MCF 10A (cell line): Measurements from ENCODE around the gene ADAT2. TPM values are rescaled to one million over a fixed set of nuclear protein-coding genes. Genes with fewer than 3 reads are reported as not detected.
A peak's percentile ranks its signal among the peaks of the same experiment; 100 is the strongest.

Experiments
- BruUV-seq: library from RNA; stranded (reverse); fragments of 400-500 nt; replicated peaks from 2 replicates; lab custom pipeline; 2021; lab: Mats Ljungman, UMichigan
- CTCF ChIA-PET: fragments of 300-600 bp; sonication (Branson Sonifier 250); formaldehyde crosslinking; extraction: SDS; loops from one replicate; lab custom pipeline; 2021; ENCODE audit warnings: antibody characterized with exemption, inconsistent platforms; lab: Yijun Ruan, JAX
- POLR2A ChIA-PET: fragments of 300-600, 350-650 bp; sonication (Branson Sonifier 250); formaldehyde crosslinking; extraction: SDS; loops from one replicate; lab custom pipeline; 2020; ENCODE audit warnings: antibody characterized with exemption, inconsistent platforms; lab: Yijun Ruan, JAX
- DNase-seq: peaks from one replicate; pipeline ENCODE4 v3.0.0-alpha.2; 2018; ENCODE audit not compliant: unreplicated experiment
- H3K27ac Mint-ChIP-seq: one replicate; pipeline ENCODE4 v1.8.0; 2022; ENCODE audit warnings: mild to moderate bottlenecking, low read depth, mixed read lengths; ENCODE audit not compliant: unreplicated experiment
- H3K27me3 Mint-ChIP-seq: one replicate; pipeline ENCODE4 v1.8.0; 2022; ENCODE audit warnings: mixed read lengths; ENCODE audit not compliant: insufficient read depth, unreplicated experiment
- H3K36me3 Mint-ChIP-seq: one replicate; pipeline ENCODE4 v1.8.0; 2022; ENCODE audit warnings: mild to moderate bottlenecking, moderate library complexity, mixed read lengths; ENCODE audit not compliant: insufficient read depth, unreplicated experiment
- H3K4me1 Mint-ChIP-seq: one replicate; pipeline ENCODE4 v1.8.0; 2022; ENCODE audit warnings: mixed read lengths; ENCODE audit not compliant: insufficient read depth, unreplicated experiment
- H3K4me3 Mint-ChIP-seq: one replicate; pipeline ENCODE4 v1.8.0; 2022; ENCODE audit warnings: mild to moderate bottlenecking, moderate library complexity, mixed read lengths; ENCODE audit not compliant: unreplicated experiment
- H3K9me3 Mint-ChIP-seq: one replicate; pipeline ENCODE4 v1.8.0; 2022; ENCODE audit warnings: mixed read lengths; ENCODE audit not compliant: unreplicated experiment
- intact Hi-C: fragments of 100-400 bp; cut with micrococcal nuclease; formaldehyde crosslinking; loops from 2 replicates; pipeline ENCODE4 v1.14.1; 2022
- total RNA-seq: library from RNA; stranded (reverse); gene quantifications from 2 replicates; pipeline ENCODE4 v1.2.3, GENCODE V29; 2022
- TF ChIP-seq, protein P1 (sequence below): fragments of 200-600 bp; IDR thresholded peaks from one replicate; pipeline ENCODE4 v1.8.0; 2022; ENCODE audit warnings: antibody characterized with exemption, mild to moderate bottlenecking; ENCODE audit not compliant: unreplicated experiment

Gene ADAT2
- total RNA-seq, 1 experiment from 2014 or later: 27.7 TPM

DNA sequence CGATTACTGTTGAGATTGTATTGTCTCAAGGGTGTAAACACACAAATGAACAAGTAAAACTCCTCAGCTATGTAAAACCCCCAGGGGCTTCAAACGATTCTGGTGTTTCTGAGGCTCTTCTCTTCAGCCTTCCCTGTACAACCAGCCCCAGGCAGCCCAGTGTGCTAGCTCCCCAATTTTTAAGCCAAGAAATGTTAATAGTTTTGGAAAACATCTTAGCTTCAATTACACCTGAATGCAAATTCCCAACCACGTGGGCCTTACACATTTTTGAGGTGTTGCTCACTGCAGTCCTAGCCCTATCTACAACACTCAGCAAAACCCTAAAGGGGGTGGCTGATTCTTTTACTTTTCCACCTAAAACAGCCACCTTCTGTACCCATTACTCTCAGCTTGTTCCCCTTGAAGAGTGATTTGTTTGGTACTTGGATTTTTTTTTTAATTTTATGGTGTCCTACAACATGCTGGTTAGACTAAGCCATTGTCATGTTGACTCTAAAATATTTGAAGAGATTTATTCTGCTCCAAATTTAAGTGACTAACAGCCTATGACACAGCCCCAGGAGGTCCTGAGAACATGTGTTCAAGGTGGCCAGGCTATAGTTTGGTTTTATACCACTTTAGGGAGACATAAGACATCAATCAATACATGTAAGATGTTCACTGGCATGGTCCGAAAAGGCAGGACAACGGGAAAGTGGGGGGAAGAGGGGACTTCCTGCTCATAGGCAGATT is 48.7 kb downstream of the ADAT2 start:
- intact Hi-C loops: no loop called here
- BruUV-seq: no TSS peak
- H3K27me3 Mint-ChIP-seq: no peaks in the 10 kb centered on the region
- DNase-seq: no peak
- POLR2A ChIA-PET: interaction anchor here (0.9 to 9.6 kb wide), 15 partner anchors 9 to 458 kb away, joined by 3 to 402 read pairs (median 6); partner anchors contain the start of genes ADAT2, AIG1, HIVEP2 and PEX3
- TF ChIP-seq, protein P1, sequence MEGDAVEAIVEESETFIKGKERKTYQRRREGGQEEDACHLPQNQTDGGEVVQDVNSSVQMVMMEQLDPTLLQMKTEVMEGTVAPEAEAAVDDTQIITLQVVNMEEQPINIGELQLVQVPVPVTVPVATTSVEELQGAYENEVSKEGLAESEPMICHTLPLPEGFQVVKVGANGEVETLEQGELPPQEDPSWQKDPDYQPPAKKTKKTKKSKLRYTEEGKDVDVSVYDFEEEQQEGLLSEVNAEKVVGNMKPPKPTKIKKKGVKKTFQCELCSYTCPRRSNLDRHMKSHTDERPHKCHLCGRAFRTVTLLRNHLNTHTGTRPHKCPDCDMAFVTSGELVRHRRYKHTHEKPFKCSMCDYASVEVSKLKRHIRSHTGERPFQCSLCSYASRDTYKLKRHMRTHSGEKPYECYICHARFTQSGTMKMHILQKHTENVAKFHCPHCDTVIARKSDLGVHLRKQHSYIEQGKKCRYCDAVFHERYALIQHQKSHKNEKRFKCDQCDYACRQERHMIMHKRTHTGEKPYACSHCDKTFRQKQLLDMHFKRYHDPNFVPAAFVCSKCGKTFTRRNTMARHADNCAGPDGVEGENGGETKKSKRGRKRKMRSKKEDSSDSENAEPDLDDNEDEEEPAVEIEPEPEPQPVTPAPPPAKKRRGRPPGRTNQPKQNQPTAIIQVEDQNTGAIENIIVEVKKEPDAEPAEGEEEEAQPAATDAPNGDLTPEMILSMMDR: no peak
- no peak overlapping the region for H3K4me3 Mint-ChIP-seq
- CTCF ChIA-PET: interaction anchor here (0.6 to 2.3 kb wide), 9 partner anchors 21 to 709 kb away, joined by 3 to 8 read pairs (median 4); no protein-coding TSS in a partner anchor
- H3K4me1 Mint-ChIP-seq: peaks cover 67% of the 10 kb centered on the region
- no peaks in the 10 kb centered on the region for H3K36me3 Mint-ChIP-seq
- H3K9me3 Mint-ChIP-seq: no peaks in the 10 kb centered on the region
- H3K27ac Mint-ChIP-seq: peak overlapping the region; percentile 92

DNA sequence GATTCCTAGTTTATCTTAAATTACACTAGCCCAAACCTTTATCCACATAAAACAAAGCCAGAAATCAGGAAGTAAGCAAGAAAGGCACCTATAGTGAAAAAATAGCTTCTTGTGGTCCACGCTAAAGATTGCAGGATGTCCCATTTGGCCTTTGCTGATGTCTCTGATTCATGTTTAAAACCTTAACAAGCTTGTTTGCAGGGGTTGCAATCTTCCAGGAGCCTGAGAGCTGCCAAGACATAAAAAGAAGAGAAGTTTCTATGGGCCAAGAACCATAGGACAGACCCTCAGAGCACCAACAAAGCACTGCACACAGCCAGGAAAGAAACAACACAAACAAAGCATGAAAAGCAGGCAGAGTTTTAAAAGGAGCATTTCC is 49.4 kb downstream of the ADAT2 start:
- peak overlapping the region; percentile 92 for H3K27ac Mint-ChIP-seq
- H3K4me3 Mint-ChIP-seq: peak overlapping the region; percentile 31
- CTCF ChIA-PET: interaction anchor here (0.6 to 2.3 kb wide), 9 partner anchors 10 to 709 kb away, joined by 3 to 8 read pairs (median 5); no protein-coding TSS in a partner anchor
- peaks cover 72% of the 10 kb centered on the region for H3K4me1 Mint-ChIP-seq
- POLR2A ChIA-PET: interaction anchor here (0.5 to 9.6 kb wide), 21 partner anchors 10 to 516 kb away, joined by 3 to 402 read pairs (median 4); partner anchors contain the start of genes ADAT2, AIG1, HIVEP2 and PEX3
- H3K9me3 Mint-ChIP-seq: no peaks in the 10 kb centered on the region
- H3K36me3 Mint-ChIP-seq: no peaks in the 10 kb centered on the region
- TF ChIP-seq, protein P1: no peak
- DNase-seq: no peak
- BruUV-seq: no TSS peak
- H3K27me3 Mint-ChIP-seq: no peaks in the 10 kb centered on the region
- intact Hi-C loops: no loop called here

DNA sequence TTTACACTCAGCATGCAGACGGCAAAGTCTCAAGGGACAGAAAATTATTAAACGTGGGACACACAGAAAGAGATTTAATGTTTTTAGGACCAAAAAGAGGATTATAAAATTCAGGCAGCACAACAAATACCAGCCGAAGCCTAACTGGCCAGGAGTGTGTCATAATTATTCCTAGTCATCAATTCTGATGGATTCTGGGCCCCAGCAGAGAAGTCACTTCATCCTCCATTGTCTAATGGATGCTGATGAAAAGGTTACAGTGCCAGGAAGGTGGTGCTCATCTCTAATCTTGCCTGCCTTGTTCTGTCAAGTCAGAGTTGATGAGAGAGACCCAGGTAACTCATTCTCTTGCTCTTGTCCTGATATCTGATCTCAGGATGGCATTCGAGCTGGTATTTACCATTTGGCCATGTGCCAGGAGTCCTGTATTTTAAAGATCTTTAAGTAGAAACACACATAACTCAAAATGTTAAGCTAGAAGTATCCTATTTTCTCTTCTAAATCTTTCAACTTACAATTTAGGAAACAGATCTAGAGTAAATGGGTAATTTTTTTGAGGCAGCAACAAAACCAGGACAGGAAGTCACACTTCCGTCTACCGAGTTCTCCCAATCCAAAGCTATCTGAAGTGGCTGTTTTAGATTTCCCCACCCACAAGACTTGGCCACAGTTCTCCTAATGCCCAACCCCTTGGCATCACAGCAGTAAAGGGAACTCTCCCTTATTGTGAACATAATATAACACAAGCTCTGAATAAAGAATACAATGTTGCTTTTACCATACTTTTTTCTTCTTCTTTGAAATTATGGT is 50.0 kb downstream of the ADAT2 start:
- POLR2A ChIA-PET: interaction anchor here (0.5 to 9.6 kb wide), 26 partner anchors 10 to 1100 kb away, joined by 3 to 402 read pairs (median 4); partner anchors contain the start of genes ADAT2, AIG1, HIVEP2 and PEX3
- peaks cover 5% of the 10 kb centered on the region for H3K9me3 Mint-ChIP-seq
- H3K36me3 Mint-ChIP-seq: no peaks in the 10 kb centered on the region
- peak; percentile 81 for DNase-seq
- H3K27ac Mint-ChIP-seq: peak overlapping the region; percentile 92
- H3K4me3 Mint-ChIP-seq: peak overlapping the region; percentile 31
- no peaks in the 10 kb centered on the region for H3K27me3 Mint-ChIP-seq
- peaks cover 72% of the 10 kb centered on the region for H3K4me1 Mint-ChIP-seq
- TF ChIP-seq, protein P1: no peak
- TSS peak; percentile 35 for BruUV-seq
- CTCF ChIA-PET: interaction anchor here (0.6 to 2.3 kb wide), 9 partner anchors 11 to 708 kb away, joined by 3 to 8 read pairs (median 5); no protein-coding TSS in a partner anchor
- intact Hi-C loops: no loop called here
